Measurements from ENCODE around the gene PRSS8. TPM values are rescaled to one million over a fixed set of nuclear protein-coding genes. Genes with fewer than 3 reads are reported as not detected.

PRSS8 gene
- not detected for total RNA-seq (ENCODE audit: unreplicated experiment)
- long read RNA-seq = 0 reads

GRCh38 chr16:31135535-31136286 is at the start of gene PRSS8:
TSS of gene PRSS8 (minus strand) at chr16:31135727. CDS start at chr16:31135498, 229 bp downstream.
- Mint-ChIP-seq H3K36me3 (ENCODE audit: unreplicated experiment) (no peaks in the 10 kb centered on the region), H3K4me3 (ENCODE audit: unreplicated experiment) (no peak within 1 kb of the TSS), H3K27ac (ENCODE audit: unreplicated experiment) (no peak within 1 kb of the TSS), H3K27me3 (ENCODE audit: unreplicated experiment) (peaks cover 6% of the 10 kb centered on the region), H3K4me1 (ENCODE audit: low read depth, unreplicated experiment) (peaks cover 7% of the 10 kb centered on the region), H3K9me3 (ENCODE audit: unreplicated experiment) (peaks cover 2% of the 10 kb centered on the region)
- TF ChIP-seq CTCF (IDR thresholded peaks at IDR 0.05; ENCODE audit: partially characterized antibody, unreplicated experiment) = no peak
- no peak for DNase-seq

- Mint-ChIP-seq H3K4me3 (ENCODE audit: unreplicated experiment) (no peak overlapping the region), H3K36me3 (ENCODE audit: unreplicated experiment) (peaks cover 4% of the 10 kb centered on the region), H3K9me3 (ENCODE audit: unreplicated experiment) (peaks cover 15% of the 10 kb centered on the region), H3K27ac (ENCODE audit: unreplicated experiment) (no peak overlapping the region), H3K27me3 (ENCODE audit: unreplicated experiment) (peaks cover 12% of the 10 kb centered on the region), H3K4me1 (ENCODE audit: low read depth, unreplicated experiment) (peaks cover 15% of the 10 kb centered on the region)
- no peak for TF ChIP-seq CTCF (IDR thresholded peaks at IDR 0.05; ENCODE audit: partially characterized antibody, unreplicated experiment)
- no peak for DNase-seq
These were observed 49.4 kb upstream of the PRSS8 start for GRCh38 chr16:31184888-31185287.

- no peak for DNase-seq
- Mint-ChIP-seq H3K36me3 (ENCODE audit: unreplicated experiment) (peaks cover 4% of the 10 kb centered on the region), H3K4me3 (ENCODE audit: unreplicated experiment) (peak overlapping the region; percentile 99), H3K27me3 (ENCODE audit: unreplicated experiment) (peaks cover 14% of the 10 kb centered on the region), H3K4me1 (ENCODE audit: low read depth, unreplicated experiment) (peaks cover 17% of the 10 kb centered on the region), H3K9me3 (ENCODE audit: unreplicated experiment) (peaks cover 18% of the 10 kb centered on the region), H3K27ac (ENCODE audit: unreplicated experiment) (no peak overlapping the region)
- TF ChIP-seq CTCF (IDR thresholded peaks at IDR 0.05; ENCODE audit: partially characterized antibody, unreplicated experiment) = no peak
These were observed 48.2 kb upstream of the PRSS8 start for GRCh38 chr16:31183432-31184428.

- H3K4me3 Mint-ChIP-seq (ENCODE audit: unreplicated experiment) = peak overlapping the region; percentile 99
- no peak for TF ChIP-seq CTCF (IDR thresholded peaks at IDR 0.05; ENCODE audit: partially characterized antibody, unreplicated experiment)
- peaks cover 17% of the 10 kb centered on the region for H3K4me1 Mint-ChIP-seq (ENCODE audit: low read depth, unreplicated experiment)
- H3K36me3 Mint-ChIP-seq (ENCODE audit: unreplicated experiment) = peaks cover 4% of the 10 kb centered on the region
- peaks cover 18% of the 10 kb centered on the region for H3K9me3 Mint-ChIP-seq (ENCODE audit: unreplicated experiment)
- H3K27me3 Mint-ChIP-seq (ENCODE audit: unreplicated experiment) = peaks cover 16% of the 10 kb centered on the region
- DNase-seq = no peak
- H3K27ac Mint-ChIP-seq (ENCODE audit: unreplicated experiment) = peak overlapping the region; percentile 17
These were observed 46.9 kb upstream of the PRSS8 start for GRCh38 chr16:31182391-31182790.

Data from glutamatergic neuron (in vitro differentiated cells).